DMS 273 (cell line): ENCODE measurements around the gene EOGT.

Experiments
- DNase-seq: peaks from one replicate; lab custom pipeline; 2025; ENCODE audit not compliant: unreplicated experiment; lab: John Stamatoyannopoulos, UW

The EOGT gene

GRCh38 chr3:69013253-69014021 lies at the start of gene EOGT:
TSS of gene EOGT (minus strand) at chr3:69013684. CDS start at chr3:69009846, 3,838 bp downstream.
- peak; percentile 89 for DNase-seq

- DNase-seq = no peak
Measured at GRCh38 chr3:69059688-69060087, 46.2 kb upstream of the EOGT start.

DNA sequence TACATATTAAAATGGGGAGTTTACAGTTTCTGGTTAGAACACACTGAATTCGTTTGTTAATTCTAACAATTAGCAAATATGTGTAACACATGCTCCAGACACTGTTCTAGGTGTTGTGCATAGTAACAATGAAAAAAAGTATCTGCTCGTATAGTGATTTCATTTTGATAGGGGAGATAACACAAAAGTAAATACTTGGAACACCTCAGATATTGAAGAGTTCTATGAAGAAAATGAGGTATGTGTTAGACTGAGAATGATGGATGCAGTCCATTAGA lies 45.4 kb upstream of the EOGT start:
- DNase-seq = no peak

DNA sequence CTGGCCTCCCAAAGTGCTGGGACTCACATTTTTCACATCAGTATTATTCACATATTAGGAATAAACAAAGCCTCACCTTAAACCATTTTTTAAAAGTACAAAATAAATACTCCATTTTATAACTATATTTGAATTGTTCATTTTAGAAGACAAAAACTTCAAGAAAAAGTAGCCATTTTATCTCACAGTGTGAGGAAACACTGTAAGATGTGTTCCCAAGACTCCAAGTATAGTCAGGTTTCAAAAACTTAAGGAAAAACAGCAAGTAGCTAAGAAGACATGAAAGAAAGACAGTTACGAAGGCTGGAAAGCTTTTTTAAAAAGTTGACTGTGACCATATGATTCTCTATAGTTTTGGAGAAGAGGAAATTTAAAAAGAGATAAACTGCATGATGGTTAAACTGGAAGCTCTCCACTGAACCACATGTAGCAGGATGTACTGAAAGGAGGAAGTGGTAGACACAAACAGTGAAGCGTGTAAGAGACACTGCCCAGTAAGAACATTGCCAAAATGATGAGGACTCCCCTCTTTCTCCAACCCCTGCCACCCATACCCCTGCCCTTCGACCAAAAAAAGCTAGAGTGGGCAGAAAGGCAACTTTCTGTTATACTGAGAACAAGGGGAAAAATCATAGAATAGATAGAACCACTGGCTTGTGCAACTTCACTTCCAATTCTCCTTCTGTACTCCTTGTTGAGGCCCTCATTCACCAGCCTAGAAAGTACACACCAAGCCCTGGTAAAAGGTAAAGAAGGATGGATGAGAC lies 44.9 kb upstream of the EOGT start:
- no peak for DNase-seq

- no peak for DNase-seq
Measured at GRCh38 chr3:69052472-69052898, 39.0 kb upstream of the EOGT start.

DNA sequence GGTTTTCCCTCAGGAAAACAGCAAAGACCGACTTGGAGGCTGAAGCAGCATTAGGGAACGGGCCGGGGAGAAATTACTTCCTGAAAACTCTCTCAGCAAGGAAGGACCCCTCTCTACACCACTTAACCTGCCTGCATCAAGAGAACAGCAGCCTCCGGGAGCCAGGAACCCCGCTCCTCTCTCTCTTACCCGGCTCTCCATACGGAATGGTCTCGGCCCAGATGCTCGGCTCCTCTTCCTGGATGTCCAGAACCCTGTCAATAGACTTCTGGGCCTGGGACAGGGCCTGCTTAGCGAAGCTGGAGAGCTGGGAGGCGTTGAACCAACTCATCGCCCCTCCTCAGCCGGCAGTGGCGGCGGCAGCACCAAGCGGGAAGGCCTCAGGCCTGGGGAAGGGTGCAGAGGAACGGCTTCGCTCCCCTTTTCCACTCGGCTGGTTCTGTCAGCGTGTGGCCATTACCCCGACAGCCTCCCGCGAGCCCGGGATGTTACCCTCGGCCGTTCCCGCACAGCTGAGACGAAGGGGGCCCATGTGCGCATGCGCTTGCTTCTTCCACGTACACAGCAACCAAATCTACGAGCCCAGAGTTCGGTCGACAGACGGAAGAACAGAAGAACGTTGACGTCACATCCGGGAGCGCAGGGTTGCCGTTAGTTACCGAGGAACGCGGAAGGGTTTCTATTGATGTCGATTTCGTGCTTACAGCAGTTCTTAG lies 38.4 kb upstream of the EOGT start, which contains the start of gene TMF1:
TSS of gene TMF1 (minus strand) at position 578 of the 716 bp plus-strand sequence. CDS start at position 331, 247 bp downstream.
- no peak for DNase-seq

DNA sequence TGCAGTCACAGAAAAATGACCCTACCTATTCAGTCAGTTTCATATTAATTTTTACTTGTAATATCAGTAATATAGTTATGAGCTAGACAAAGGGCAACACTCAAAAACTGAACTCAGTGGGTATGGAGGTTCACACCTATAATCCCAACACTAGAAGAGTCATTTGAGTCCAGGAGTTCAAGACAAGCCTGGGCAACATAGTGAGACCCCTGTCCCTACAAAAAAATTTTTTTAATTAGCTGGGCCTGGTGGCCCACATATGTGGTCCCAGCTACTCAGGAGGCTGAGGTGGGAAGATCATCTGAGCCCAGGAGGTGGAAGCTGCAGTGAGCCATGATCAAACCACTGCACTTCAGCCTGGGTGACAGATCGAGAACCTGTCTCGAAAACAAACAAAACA lies 35.5 kb upstream of the EOGT start:
- DNase-seq = no peak

DNA sequence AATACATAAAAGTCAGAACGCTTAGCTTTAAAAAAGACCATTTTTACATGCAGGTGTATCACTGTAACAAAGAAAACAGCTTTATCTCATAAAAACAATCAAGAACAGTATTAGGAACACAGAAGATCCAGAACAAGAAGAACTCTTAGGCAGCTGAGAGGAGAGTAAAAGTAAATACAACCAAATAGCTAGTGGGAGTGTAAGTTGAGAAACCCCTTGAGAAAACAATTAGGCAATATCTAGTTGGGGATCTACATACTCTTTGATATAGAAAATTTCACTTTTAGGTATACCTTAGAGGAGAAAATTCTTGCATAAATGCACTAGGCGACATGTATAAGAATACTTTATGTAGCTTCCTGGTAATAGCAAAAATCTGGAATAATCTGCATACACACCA lies 31.1 kb upstream of the EOGT start:
- no peak for DNase-seq

DNA sequence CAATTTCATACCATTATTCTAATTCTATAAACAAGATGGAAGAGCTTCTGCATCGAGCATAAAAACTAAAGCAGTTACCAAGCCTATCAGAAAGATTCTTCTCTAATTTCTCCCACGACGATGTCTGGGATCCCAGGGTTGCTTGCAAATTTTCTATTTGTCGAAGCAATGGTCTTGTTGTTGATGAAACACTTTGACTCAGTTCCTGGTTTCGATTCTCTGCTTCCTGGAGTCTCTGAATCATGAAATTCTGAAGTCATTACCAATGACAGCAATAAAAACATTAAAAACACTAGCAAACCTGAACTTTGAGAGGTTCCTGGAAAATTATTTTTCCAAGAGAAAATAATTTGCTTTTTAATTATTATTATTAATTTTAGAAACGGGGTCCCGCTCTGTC lies 20.0 kb upstream of the EOGT start:
- no peak for DNase-seq

- no peak for DNase-seq
Measured at GRCh38 chr3:69032737-69033136, 19.3 kb upstream of the EOGT start.

DNA sequence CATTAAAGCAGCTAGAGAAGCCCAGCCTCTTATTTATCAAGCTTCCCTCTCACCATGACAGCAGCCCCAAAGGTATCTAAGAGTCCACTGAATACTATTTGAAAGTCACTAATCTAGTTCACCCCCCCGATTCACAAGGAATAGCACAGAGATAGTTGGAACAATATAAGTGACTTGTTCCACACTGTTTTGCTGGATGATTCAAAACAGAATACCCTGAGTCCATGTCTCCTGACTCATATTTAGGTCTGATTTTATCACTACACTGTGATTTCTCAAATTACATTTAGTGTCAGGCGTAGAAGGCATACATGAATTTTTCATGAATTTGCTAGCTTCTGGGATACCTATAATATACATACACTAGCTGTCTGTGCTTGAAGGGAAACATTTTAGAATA lies 18.7 kb upstream of the EOGT start:
- no peak for DNase-seq

DNA sequence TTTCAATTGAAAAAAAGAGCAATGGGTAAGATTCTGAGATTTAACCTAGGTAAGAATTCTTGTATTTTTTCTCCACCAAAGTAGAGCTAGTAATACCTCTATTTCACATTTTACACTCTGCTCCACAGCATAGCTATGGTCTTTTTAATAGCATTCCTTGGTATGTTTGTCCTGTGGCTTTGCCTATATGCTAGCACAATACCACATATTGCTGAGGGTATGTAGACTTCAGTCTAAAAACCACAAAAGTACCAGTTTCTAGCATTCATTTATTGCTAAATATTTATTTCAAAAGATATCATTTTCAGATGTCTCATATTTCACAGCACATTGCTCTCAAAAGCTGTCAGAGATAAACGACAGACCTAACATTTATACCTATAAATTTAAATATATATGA lies 18.2 kb upstream of the EOGT start:
- no peak for DNase-seq

DNA sequence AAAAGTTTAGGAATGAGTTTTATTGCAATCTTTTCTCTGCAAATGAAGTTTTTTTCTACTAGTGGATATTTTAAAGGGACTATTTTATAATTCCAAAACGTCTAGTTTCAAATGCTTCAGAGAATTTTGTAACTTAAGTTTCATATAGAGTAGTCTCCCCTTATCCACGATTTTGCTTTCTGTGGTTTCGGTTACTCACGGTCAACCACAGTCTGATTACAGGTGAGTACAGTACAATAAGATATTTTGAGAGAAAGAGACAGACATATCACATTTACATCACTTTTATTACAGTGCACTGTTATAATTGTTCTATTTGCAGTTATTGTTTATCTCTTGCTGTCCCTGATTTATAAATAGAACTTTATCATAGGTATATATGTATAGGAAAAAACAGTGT lies 7.4 kb upstream of the EOGT start:
- no peak for DNase-seq

- peak; percentile 5 for DNase-seq
Measured at GRCh38 chr3:69020424-69020823, 6.9 kb upstream of the EOGT start.

GRCh38 chr3:69016901-69017300 lies 3.4 kb upstream of the EOGT start:
- no peak for DNase-seq

- DNase-seq = no peak
Measured at GRCh38 chr3:69016102-69016501, 2.6 kb upstream of the EOGT start.

DNA sequence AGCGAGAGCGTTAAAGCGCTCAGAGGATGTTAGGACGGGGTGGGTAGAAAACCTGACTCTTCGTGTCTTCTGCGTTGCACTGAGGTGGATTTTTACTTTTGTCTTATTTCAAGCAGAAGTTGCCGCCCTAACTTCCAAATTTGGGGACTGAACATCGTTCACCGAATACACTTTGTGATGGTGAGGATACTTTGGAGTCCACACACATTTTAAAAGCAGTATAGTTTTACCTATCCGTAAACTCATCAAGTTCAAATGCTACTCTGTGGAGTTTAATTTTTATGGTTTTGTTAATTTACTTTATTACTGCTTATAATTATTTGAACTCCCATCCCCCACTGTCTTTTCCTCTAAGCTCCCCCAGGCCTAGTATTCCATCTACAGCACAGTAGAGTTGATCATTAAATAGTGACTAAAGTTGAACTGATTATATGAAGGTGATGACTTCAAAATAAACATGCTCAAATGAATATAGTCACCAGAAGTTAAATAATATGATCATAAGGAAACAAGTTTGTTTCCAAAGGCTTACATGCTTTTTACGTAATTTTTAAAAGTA lies 617 bp upstream of the EOGT start:
- DNase-seq = no peak

GRCh38 chr3:69012800-69013252 lies 658 bp downstream of the EOGT start:
- DNase-seq = peak; percentile 61

DNA sequence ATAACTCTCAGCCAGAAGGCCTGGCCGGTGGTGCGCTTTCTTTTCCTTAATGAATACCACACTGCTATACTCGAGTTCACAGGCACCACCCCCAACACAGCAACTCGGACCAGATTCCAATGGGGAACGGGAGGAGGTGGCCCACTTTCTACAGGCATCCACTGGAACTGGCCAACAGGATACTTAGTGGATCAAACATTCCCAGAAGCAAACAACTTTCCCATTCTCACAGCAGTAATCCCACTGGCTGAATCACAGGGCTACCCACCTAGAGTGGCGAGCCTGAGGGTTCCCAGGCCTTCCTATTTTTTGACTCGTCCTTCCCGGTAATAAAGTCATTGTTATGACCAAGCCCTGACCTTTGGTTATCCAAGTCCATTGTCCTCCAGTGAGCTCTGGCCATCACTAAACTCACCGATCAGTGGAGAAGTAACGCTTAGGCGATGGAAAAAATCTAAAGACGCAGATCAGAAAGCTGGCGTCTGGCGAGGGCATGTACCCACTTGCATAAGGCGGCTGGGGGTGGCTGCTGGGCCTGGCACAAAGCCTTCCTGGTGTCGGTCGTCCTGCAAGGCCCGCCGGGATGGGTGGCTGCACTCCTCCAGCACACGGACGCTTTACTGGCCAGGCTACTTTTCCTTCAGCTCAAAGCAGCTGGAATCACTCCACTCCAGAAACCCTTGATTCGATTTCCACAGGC lies 1.2 kb downstream of the EOGT start:
- no peak for DNase-seq

DNA sequence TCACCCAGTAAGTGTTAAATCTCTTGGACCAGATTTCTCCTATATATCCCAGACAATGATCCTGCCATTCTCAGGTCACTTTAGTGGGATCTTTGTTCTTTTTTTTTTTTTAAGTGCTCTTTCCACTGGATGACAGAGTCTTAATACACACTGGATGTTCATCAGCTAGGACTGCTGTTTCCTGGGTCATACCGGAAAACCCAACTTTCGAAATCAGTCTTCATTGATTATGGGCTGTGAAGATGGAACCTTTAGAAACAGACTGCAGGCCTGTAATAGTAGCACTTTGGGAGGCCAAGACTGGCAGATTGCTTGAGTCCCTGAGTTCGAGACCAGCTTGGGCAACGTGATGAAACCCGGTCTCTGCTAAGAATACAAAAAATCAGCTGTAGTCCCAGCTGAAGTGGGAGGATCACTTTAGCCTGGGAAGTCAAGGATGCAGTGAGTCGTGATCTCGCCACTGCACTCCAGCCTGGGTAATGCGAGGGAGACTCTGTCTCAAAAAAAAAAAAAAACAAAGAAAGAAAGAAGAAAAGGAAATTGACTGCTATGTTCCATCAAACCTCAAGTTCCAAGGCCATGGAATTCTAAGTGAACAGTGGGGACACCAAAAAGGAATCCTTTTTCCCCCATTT lies 2.3 kb downstream of the EOGT start:
- no peak for DNase-seq
